Glomerular endothelial cell (primary cell): ENCODE data around the gene EFCAB13. TPM values are rescaled to one million over a fixed set of nuclear protein-coding genes. Genes with fewer than 3 reads are reported as not detected.
"Not testable (repeated sequence)": the region's sequence is repeated elsewhere in the genome, so short reads cannot be mapped to it uniquely, and the experiment has no call there.

Experiments used
- DNase-seq: peaks from one replicate; pipeline ENCODE4 v3.0.0-alpha.2; 2011; ENCODE audit warnings: low read depth, low spot score; ENCODE audit errors: extremely low read depth
- total RNA-seq: library from RNA; depleted of rRNA; stranded (reverse); fragments of >200 nt; gene quantifications from 2 replicates; pipeline ENCODE4 v1.2.3, GENCODE V29; 2015

Gene EFCAB13
- total RNA-seq, 1 donor from 2014 or later: 5.3 TPM

DNA sequence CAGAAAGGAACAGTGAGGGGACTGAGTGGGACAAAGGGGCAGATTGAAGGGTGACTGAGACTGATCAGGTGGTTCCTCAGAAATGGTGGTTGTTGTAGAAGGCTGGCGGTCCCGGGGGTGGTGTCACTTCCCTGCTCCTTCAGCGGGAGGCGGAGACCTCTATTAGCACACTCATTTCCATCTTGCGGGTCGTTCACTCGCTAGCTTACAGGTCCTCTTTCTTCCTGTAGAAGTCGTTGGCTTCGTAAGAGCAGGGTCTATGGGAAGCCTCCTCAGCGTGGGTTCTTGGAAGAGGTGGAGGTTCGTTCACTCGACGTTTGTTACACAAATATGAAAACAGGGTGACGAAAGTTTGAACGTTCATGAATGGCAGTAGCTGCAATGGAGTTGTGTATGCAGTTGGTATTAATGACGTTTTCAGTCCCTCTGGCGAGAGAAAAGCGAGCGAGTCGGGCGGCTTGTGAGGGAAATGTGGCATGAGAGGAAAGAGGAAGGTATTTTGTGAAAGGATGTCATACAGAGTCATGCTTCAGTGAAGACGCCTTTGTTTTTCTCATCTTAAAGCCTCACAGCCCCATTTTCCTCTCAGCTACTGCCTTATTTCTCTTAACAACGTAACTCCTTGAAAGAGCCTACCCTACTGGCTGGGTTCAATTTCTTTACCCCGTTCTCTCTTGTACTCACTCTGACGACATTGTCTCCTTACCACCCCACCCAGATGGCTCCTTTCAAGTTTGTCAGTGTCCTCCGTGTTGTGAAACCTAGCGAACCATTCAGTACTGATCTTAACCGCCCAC, 667 bp downstream of the EFCAB13 start:
- DNase-seq: no peak

- no peak for DNase-seq
Observed at GRCh38 chr17:47325176-47325575, 1.4 kb downstream of the EFCAB13 start.

DNA sequence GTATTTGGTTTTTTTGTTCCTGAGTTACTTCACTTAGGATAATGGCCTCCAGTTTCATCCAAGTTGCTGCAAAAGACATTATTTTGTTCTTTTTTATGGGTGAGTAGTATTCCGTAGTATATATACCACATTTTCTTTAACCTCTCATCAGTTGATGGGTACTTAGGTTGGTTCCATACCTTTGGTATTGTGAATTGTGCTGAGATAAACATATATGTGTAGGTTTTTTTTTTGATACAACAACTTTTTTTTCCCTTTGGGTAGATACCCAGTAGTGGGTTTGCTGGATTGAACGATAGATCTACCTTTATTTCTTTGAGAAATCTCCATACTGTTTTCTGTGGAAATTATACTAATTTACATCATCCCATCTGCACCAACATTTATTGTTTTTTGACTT, 6.8 kb downstream of the EFCAB13 start:
- DNase-seq: no peak

DNA sequence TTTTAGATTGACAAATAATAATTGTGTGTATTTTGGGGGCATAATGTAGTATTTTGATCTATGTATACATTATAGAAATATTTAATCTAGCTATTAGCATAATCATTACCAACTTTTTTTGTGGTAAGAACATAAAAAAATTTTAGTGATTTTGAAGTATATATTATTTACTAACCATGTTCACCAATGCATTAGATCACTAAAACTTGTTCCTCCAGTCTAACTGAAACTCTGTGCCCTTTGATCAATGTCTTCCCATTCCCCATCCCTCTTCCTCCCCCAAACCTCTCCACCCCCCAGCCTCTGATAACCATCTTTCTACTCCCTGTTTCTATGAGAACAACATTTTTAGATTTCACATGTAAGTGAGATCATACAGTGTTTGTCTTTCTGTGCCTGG, 8.5 kb downstream of the EFCAB13 start:
- DNase-seq: no peak

- no peak for DNase-seq
Observed at GRCh38 chr17:47335101-47335936, 11.6 kb downstream of the EFCAB13 start.

DNA sequence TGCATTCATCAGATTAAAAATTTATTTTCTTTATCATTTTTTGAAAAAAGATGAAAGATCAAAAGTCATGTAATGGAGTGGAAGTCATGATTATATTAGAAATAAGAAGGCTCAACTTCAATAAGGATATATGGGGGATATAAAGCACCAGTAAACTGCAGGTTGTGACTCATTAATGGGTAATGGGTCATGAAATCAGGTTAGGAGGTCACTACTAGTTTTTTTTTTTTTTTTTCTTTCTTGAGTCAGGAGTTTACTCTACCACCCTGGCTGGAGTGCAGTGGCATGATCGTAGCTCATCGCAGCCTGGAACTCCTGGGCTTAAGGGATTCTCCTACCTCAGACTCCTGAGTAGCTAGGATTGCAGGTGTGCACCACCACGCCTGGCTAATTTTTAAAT, 14.3 kb downstream of the EFCAB13 start:
- DNase-seq: no peak

DNA sequence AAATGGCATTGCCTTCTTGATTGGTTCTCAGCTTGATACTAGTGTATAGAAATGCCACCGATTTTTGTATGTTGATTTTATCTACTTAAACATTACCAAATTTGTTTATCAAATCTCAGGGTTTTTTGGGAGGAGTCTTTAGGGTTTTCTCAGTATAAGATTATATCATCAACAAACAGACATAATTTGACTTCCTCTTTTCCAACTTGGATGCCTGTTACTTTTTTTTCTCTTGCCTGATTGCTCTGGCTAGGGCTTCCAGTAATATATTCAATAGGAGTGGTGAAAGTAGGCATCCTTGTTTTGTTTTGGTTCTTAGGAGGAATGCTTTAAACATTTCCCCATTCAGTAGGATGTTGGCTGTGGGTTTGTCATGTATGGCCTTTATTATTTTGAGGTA, 29.1 kb downstream of the EFCAB13 start:
- no peak for DNase-seq

DNA sequence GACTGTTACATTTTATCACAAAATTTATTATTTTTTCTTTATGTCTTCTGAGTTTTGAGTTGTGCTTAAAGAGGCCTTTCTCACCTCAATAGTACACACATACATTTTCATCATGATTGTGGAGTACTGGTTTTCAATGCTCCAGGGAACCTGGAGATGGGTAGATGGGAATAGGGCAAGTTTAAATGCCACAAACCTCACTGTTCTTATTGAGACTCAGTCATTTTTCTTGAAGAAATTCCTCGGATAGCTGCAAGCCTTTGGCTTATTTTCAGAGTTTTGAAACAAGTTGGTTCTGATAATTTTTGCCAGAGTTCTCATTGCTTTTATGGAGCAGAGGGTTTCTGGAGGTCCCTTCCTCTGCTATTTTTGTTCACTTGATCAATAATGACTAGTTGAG, 34.9 kb downstream of the EFCAB13 start:
- no peak for DNase-seq

- no peak for DNase-seq
Observed at GRCh38 chr17:47363171-47363570, 39.4 kb downstream of the EFCAB13 start.

- DNase-seq: no peak
Observed at GRCh38 chr17:47367257-47367656, 43.5 kb downstream of the EFCAB13 start.

GRCh38 chr17:47368262-47368661, 44.5 kb downstream of the EFCAB13 start:
- DNase-seq: no peak

- not testable (repeated sequence) for DNase-seq
Observed at GRCh38 chr17:47370899-47371298, 47.1 kb downstream of the EFCAB13 start.

DNA sequence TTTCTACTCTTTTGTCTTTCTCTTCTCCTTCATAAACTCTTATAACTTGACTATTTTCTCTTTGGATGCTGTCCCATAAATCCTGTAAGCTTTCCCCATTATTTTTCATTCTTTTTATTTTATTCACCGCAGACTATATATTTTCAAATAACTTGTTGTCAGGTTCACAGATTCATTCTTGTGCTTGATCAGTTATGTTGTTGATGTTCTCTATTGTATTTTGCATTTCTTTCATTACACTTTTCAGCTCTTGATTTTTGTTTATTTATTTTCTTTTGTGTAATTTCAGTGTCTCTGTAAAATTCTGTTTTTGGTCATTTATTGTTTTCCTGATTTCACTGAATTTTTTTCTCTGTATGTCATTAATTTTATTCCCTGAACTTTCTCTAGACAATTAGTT, 49.2 kb downstream of the EFCAB13 start:
- no peak for DNase-seq

GRCh38 chr17:47376247-47376646, 52.5 kb downstream of the EFCAB13 start:
- DNase-seq: no peak

DNA sequence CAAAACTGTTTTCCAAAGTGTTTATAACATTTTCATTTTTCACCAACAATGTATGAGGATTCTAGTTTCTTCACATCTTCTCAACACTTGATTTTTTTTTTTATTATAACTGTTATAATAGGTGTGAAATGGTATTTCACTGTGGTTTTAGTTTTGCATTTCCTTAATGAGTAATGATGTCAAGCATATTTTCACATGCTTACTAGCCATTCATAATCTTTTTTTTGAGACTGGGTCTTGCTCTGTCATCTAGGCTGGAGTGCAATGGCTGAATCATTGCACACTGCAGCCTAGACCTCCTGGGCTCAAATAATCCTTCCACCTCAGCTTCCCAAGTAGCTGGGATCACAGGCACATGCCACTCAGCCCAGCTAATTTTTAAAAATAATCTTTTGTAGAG, 65.1 kb downstream of the EFCAB13 start:
- DNase-seq: no peak

GRCh38 chr17:47397532-47398128, 73.9 kb downstream of the EFCAB13 start:
- DNase-seq: not testable (repeated sequence)

- no peak for DNase-seq
Observed at GRCh38 chr17:47400333-47400732, 76.6 kb downstream of the EFCAB13 start.

GRCh38 chr17:47401100-47401499, 77.3 kb downstream of the EFCAB13 start:
- no peak for DNase-seq

DNA sequence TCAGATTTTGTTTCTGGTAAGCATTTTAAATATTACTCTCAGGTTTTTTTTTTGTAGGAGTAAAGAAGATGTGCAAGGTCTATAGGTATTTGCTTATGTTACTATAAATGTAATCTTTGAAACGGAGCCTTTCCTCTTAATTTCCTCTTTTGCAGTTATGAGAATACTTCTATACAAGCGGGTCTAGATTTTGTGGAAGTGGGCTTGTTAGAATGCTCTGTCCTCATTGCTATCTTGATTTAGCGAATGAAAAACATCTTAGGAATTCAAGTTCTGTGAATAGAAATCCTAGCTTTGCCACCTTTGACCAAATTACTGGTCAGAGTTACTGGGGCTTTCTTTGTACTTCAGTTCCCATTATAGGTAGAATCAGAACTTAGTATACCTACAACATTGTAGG, 80.3 kb downstream of the EFCAB13 start:
- no peak for DNase-seq

DNA sequence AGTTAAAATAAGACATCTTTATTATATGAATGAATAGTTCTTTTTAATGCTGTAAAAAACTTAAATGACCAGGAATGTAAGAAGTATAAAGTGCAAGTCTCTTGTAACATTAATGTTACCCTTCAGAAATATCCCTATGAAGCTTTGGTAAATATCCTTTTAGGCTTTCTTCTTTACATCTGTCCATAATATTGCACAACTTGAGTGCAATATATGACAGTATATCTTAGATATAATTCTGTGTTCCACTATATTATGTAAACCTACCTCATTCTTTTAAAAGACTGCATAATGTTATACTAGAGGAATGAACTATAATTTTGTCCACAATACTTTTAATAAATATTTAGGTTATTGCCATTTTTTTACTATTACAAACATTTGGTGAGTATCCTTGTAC, 81.1 kb downstream of the EFCAB13 start:
- DNase-seq: no peak

- no peak for DNase-seq
Observed at GRCh38 chr17:47413872-47414271, 90.1 kb downstream of the EFCAB13 start.

DNA sequence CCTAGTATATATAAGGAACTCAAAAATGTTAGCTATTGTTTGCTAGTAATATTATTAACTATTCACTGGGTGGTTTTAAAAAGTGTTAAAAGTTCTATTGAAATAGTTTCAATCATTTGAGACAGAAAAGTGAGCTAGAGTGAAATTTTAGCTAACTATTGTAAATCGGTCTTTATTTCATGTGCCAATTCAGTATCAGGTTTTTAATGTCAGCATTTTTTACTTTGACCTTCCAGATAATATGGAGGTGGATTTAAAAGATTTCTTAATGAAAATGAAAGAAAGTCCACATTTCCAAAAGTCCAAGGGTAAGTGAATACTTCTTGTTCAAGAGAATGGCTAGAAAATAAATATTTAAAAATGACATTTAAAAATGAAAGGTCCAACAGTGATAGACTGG, 90.9 kb downstream of the EFCAB13 start:
- no peak for DNase-seq
